Pulmonary artery endothelial cell (primary cell): ENCODE data around the gene GRM3. TPM values are rescaled to one million over a fixed set of nuclear protein-coding genes. Genes with fewer than 3 reads are reported as not detected.

Experiments used
- DNase-seq: peaks from one replicate; pipeline ENCODE4 v3.0.0-alpha.2; 2011; ENCODE audit warnings: low read depth, low spot score
- total RNA-seq: library from RNA; depleted of rRNA; stranded (reverse); fragments of >200 nt; gene quantifications from 2 replicates; pipeline ENCODE4 v1.2.3, GENCODE V29; 2014

The GRM3 gene
- total RNA-seq, 1 donor from 2014 or later = not detected

GRCh38 chr7:86786376-86786775, 142.7 kb downstream of the GRM3 start:
- no peak for DNase-seq

- no peak for DNase-seq
Observed at GRCh38 chr7:86788948-86789347, 145.2 kb downstream of the GRM3 start.

- DNase-seq = no peak
Observed at GRCh38 chr7:86790383-86790782, 146.7 kb downstream of the GRM3 start.

- no peak for DNase-seq
Observed at GRCh38 chr7:86792260-86792659, 148.6 kb downstream of the GRM3 start.

GRCh38 chr7:86793136-86793535, 149.4 kb downstream of the GRM3 start:
- no peak for DNase-seq

- no peak for DNase-seq
Observed at GRCh38 chr7:86814661-86815379, 171.1 kb downstream of the GRM3 start.

GRCh38 chr7:86815556-86815955, 171.8 kb downstream of the GRM3 start:
- DNase-seq = no peak

GRCh38 chr7:86818903-86819302, 175.2 kb downstream of the GRM3 start:
- no peak for DNase-seq

GRCh38 chr7:86823769-86824168, 180.1 kb downstream of the GRM3 start:
- no peak for DNase-seq

GRCh38 chr7:86825264-86825663, 181.6 kb downstream of the GRM3 start:
- no peak for DNase-seq

GRCh38 chr7:86826948-86827347, 183.2 kb downstream of the GRM3 start:
- DNase-seq = no peak

GRCh38 chr7:86833360-86833759, 189.7 kb downstream of the GRM3 start:
- DNase-seq = no peak

GRCh38 chr7:86837235-86837634, 193.5 kb downstream of the GRM3 start:
- DNase-seq = no peak

- DNase-seq = no peak
Observed at GRCh38 chr7:86844608-86845007, 200.9 kb downstream of the GRM3 start.

GRCh38 chr7:86846494-86847190, 202.9 kb downstream of the GRM3 start:
- DNase-seq = no peak

- DNase-seq = no peak
Observed at GRCh38 chr7:86848226-86848625, 204.5 kb downstream of the GRM3 start.

GRCh38 chr7:86851566-86851965, 207.9 kb downstream of the GRM3 start:
- no peak for DNase-seq

GRCh38 chr7:86863452-86863851, 219.7 kb downstream of the GRM3 start:
- no peak for DNase-seq

- no peak for DNase-seq
Observed at GRCh38 chr7:86867163-86867762, 223.6 kb downstream of the GRM3 start.

GRCh38 chr7:86876146-86876545, 232.4 kb downstream of the GRM3 start:
- DNase-seq = no peak

- DNase-seq = no peak
Observed at GRCh38 chr7:86884152-86884551, 240.4 kb downstream of the GRM3 start.

GRCh38 chr7:86889501-86889900, 245.8 kb downstream of the GRM3 start:
- no peak for DNase-seq

- no peak for DNase-seq
Observed at GRCh38 chr7:86898171-86898570, 254.5 kb downstream of the GRM3 start.
